ENCODE results near the gene SLC35F4. TPM values are rescaled to one million over a fixed set of nuclear protein-coding genes. Genes with fewer than 3 reads are reported as not detected.

SLC35F4 gene
- total RNA-seq, 1 donor from 2014 or later = not detected

GRCh38 chr14:57660208-57660607 is 205.7 kb downstream of the SLC35F4 start:
- no peaks in the 10 kb centered on the region for H3K36me3 ChIP-seq (ENCODE audit: control insufficient read depth, insufficient read depth, low read length)
- no peaks in the 10 kb centered on the region for H3K27me3 ChIP-seq (ENCODE audit: control insufficient read depth, insufficient read depth, low read length)
- no peak overlapping the region for H3K4me3 ChIP-seq (ENCODE audit: low read depth, low read length)
- no peak for TF ChIP-seq CTCF (IDR thresholded peaks at IDR 0.05; ENCODE audit: insufficient read depth, low read length, poor library complexity, severe bottlenecking)
- DNase-seq (ENCODE audit: low read depth) = no peak

GRCh38 chr14:57659052-57659451 is 206.8 kb downstream of the SLC35F4 start:
- H3K27me3 ChIP-seq (ENCODE audit: control insufficient read depth, insufficient read depth, low read length) = no peaks in the 10 kb centered on the region
- H3K36me3 ChIP-seq (ENCODE audit: control insufficient read depth, insufficient read depth, low read length) = no peaks in the 10 kb centered on the region
- TF ChIP-seq CTCF (IDR thresholded peaks at IDR 0.05; ENCODE audit: insufficient read depth, low read length, poor library complexity, severe bottlenecking) = no peak
- DNase-seq (ENCODE audit: low read depth) = no peak
- H3K4me3 ChIP-seq (ENCODE audit: low read depth, low read length) = no peak overlapping the region

GRCh38 chr14:57657487-57657886 is 208.4 kb downstream of the SLC35F4 start:
- Histone ChIP-seq H3K27me3 (ENCODE audit: control insufficient read depth, insufficient read depth, low read length) (no peaks in the 10 kb centered on the region), H3K36me3 (ENCODE audit: control insufficient read depth, insufficient read depth, low read length) (no peaks in the 10 kb centered on the region), H3K4me3 (ENCODE audit: low read depth, low read length) (no peak overlapping the region)
- DNase-seq (ENCODE audit: low read depth) = peak; percentile 21
- TF ChIP-seq CTCF (IDR thresholded peaks at IDR 0.05; ENCODE audit: insufficient read depth, low read length, poor library complexity, severe bottlenecking) = no peak

GRCh38 chr14:57656853-57657252 is 209.0 kb downstream of the SLC35F4 start:
- no peaks in the 10 kb centered on the region for H3K27me3 ChIP-seq (ENCODE audit: control insufficient read depth, insufficient read depth, low read length)
- H3K36me3 ChIP-seq (ENCODE audit: control insufficient read depth, insufficient read depth, low read length) = no peaks in the 10 kb centered on the region
- no peak for TF ChIP-seq CTCF (IDR thresholded peaks at IDR 0.05; ENCODE audit: insufficient read depth, low read length, poor library complexity, severe bottlenecking)
- no peak for DNase-seq (ENCODE audit: low read depth)
- H3K4me3 ChIP-seq (ENCODE audit: low read depth, low read length) = no peak overlapping the region

- H3K4me3 ChIP-seq (ENCODE audit: low read depth, low read length) = no peak overlapping the region
- TF ChIP-seq CTCF (IDR thresholded peaks at IDR 0.05; ENCODE audit: insufficient read depth, low read length, poor library complexity, severe bottlenecking) = no peak
- no peak for DNase-seq (ENCODE audit: low read depth)
- H3K27me3 ChIP-seq (ENCODE audit: control insufficient read depth, insufficient read depth, low read length) = no peaks in the 10 kb centered on the region
- no peaks in the 10 kb centered on the region for H3K36me3 ChIP-seq (ENCODE audit: control insufficient read depth, insufficient read depth, low read length)
Measured at GRCh38 chr14:57652769-57653168, 213.1 kb downstream of the SLC35F4 start.

- Histone ChIP-seq H3K36me3 (ENCODE audit: control insufficient read depth, insufficient read depth, low read length) (no peaks in the 10 kb centered on the region), H3K27me3 (ENCODE audit: control insufficient read depth, insufficient read depth, low read length) (no peaks in the 10 kb centered on the region), H3K4me3 (ENCODE audit: low read depth, low read length) (no peak overlapping the region)
- DNase-seq (ENCODE audit: low read depth) = no peak
- TF ChIP-seq CTCF (IDR thresholded peaks at IDR 0.05; ENCODE audit: insufficient read depth, low read length, poor library complexity, severe bottlenecking) = no peak
Measured at GRCh38 chr14:57641776-57642175, 224.1 kb downstream of the SLC35F4 start.

All from kidney epithelial cell (primary cell).